Measurements from ENCODE around the gene PARP6.
A peak's percentile ranks its signal among the peaks of the same experiment; 100 is the strongest.

Gene PARP6

GRCh38 chr15:72229076-72229946 lies 43.0 kb downstream of the PARP6 start:
- no peak for TF ChIP-seq CTCF (IDR thresholded peaks at IDR 0.05; ENCODE audit: low read depth, low read length)
- peak overlapping the region; percentile 75 to 91 for H3K4me3 ChIP-seq (replicated peaks in 1 of 2; ENCODE audit: low read depth in 2 of 2, low read length in 2 of 2)
- DNase-seq (ENCODE audit: low read depth in 2 of 2) = peak; percentile 65 to 86

GRCh38 chr15:72227720-72228119 lies 44.6 kb downstream of the PARP6 start:
- peak in 1 of 2 donors; percentile 46 for DNase-seq (ENCODE audit: low read depth in 2 of 2)
- TF ChIP-seq CTCF (IDR thresholded peaks at IDR 0.05; ENCODE audit: low read depth, low read length) = no peak
- peak overlapping the region; percentile 75 to 91 for H3K4me3 ChIP-seq (replicated peaks in 1 of 2; ENCODE audit: low read depth in 2 of 2, low read length in 2 of 2)

- no peak for TF ChIP-seq CTCF (IDR thresholded peaks at IDR 0.05; ENCODE audit: low read depth, low read length)
- peak overlapping the region in 1 of 2 donors; percentile 75 for H3K4me3 ChIP-seq (replicated peaks in 1 of 2; ENCODE audit: low read depth in 2 of 2, low read length in 2 of 2)
- DNase-seq (ENCODE audit: low read depth in 2 of 2) = peak; percentile 83 to 93
These were observed 45.2 kb downstream of the PARP6 start for GRCh38 chr15:72227192-72227586.

GRCh38 chr15:72223278-72223677 lies 49.1 kb downstream of the PARP6 start:
- H3K4me3 ChIP-seq (replicated peaks in 1 of 2; ENCODE audit: low read depth in 2 of 2, low read length in 2 of 2) = no peak overlapping the region
- DNase-seq (ENCODE audit: low read depth in 2 of 2) = no peak
- TF ChIP-seq CTCF (IDR thresholded peaks at IDR 0.05; ENCODE audit: low read depth, low read length) = no peak

- H3K4me3 ChIP-seq (replicated peaks in 1 of 2; ENCODE audit: low read depth in 2 of 2, low read length in 2 of 2) = no peak overlapping the region
- peak; percentile 39 to 48 for DNase-seq (ENCODE audit: low read depth in 2 of 2)
- TF ChIP-seq CTCF (IDR thresholded peaks at IDR 0.05; ENCODE audit: low read depth, low read length) = no peak
These were observed 50.0 kb downstream of the PARP6 start for GRCh38 chr15:72222393-72222792.

GRCh38 chr15:72220687-72221086 lies 51.7 kb downstream of the PARP6 start:
- H3K4me3 ChIP-seq (replicated peaks in 1 of 2; ENCODE audit: low read depth in 2 of 2, low read length in 2 of 2) = no peak overlapping the region
- no peak for DNase-seq (ENCODE audit: low read depth in 2 of 2)
- no peak for TF ChIP-seq CTCF (IDR thresholded peaks at IDR 0.05; ENCODE audit: low read depth, low read length)
